Endodermal cell (in vitro differentiated cells): ENCODE results near the gene NEURL2. TPM values are rescaled to one million over a fixed set of nuclear protein-coding genes. Genes with fewer than 3 reads are reported as not detected.
A peak's percentile ranks its signal among the peaks of the same experiment; 100 is the strongest.
"Not testable (repeated sequence)": the region's sequence is repeated elsewhere in the genome, so short reads cannot be mapped to it uniquely, and the experiment has no call there.

ENCODE experiments used
- DNase-seq: peaks from one replicate; pipeline ENCODE4 v3.0.0-alpha.2; 2017
- H3K27ac ChIP-seq: 2 replicates; pipeline ENCODE4 v1.5.1; 2013; ENCODE audit warnings: mild to moderate bottlenecking, low read depth, low read length, moderate library complexity
- H3K27me3 ChIP-seq: 2 replicates; pipeline ENCODE4 v1.6.1; 2013; ENCODE audit warnings: mild to moderate bottlenecking, low read length, moderate library complexity; ENCODE audit not compliant: insufficient read depth, control insufficient read depth, poor library complexity, severe bottlenecking
- H3K36me3 ChIP-seq: 2 replicates; pipeline ENCODE4 v1.7.0; 2013; ENCODE audit warnings: mild to moderate bottlenecking, low read length, moderate library complexity; ENCODE audit not compliant: control insufficient read depth, insufficient read depth
- H3K4me1 ChIP-seq: one replicate; pipeline ENCODE4 v1.7.0; 2013; ENCODE audit warnings: low read length; ENCODE audit not compliant: control insufficient read depth, insufficient read depth
- H3K4me3 ChIP-seq: 2 replicates; pipeline ENCODE4 v1.5.1; 2013; ENCODE audit warnings: mild to moderate bottlenecking, low read length, moderate library complexity
- H3K9ac ChIP-seq: 2 replicates; pipeline ENCODE4 v1.6.1; 2013; ENCODE audit warnings: mild to moderate bottlenecking, low read length, moderate library complexity; ENCODE audit not compliant: poor library complexity, severe bottlenecking; ENCODE audit errors: extremely low read depth
- H3K9me3 ChIP-seq: 2 replicates; pipeline ENCODE4 v1.6.1; 2013; ENCODE audit warnings: mild to moderate bottlenecking, low read length, moderate library complexity; ENCODE audit not compliant: control insufficient read depth
- H3K27ac Mint-ChIP-seq: 2 replicates; pipeline ENCODE4 v1.8.0; 2020; ENCODE audit warnings: mixed read lengths
- H3K27me3 Mint-ChIP-seq: 2 replicates; pipeline ENCODE4 v1.8.0; 2021; ENCODE audit warnings: mild to moderate bottlenecking, mixed read lengths; ENCODE audit not compliant: insufficient read depth
- H3K36me3 Mint-ChIP-seq: 2 replicates; pipeline ENCODE4 v1.8.0; 2020; ENCODE audit warnings: low read depth, mixed read lengths
- H3K4me1 Mint-ChIP-seq: 2 replicates; pipeline ENCODE4 v1.8.0; 2020; ENCODE audit warnings: mixed read lengths
- H3K4me3 Mint-ChIP-seq: 2 replicates; pipeline ENCODE4 v1.8.0; 2020; ENCODE audit warnings: mild to moderate bottlenecking, moderate library complexity, mixed read lengths
- H3K9me3 Mint-ChIP-seq: 2 replicates; pipeline ENCODE4 v1.8.0; 2020; ENCODE audit warnings: mild to moderate bottlenecking, mixed read lengths
- CTCF ChIP-seq: fragments of 200-600 bp; sonication (generic); conservative IDR thresholded peaks from 2 replicates; pipeline ENCODE4 v1.5.0; 2021; ENCODE audit warnings: antibody characterized with exemption, mild to moderate bottlenecking
- WGBS, 2 experiments: methylation state at CpG; one replicate each; pipeline versions ENCODE4 v1.1.5 to v1.1.7; 2013; ENCODE audit warnings: missing lambda C conversion rate in 2 of 2, mixed read lengths in 1 of 2; ENCODE audit not compliant: insufficient coverage in 1 of 2, insufficient read length in 1 of 2; 5-methylcytosine and 5-hydroxymethylcytosine counted together
- total RNA-seq, 2 donors: library from RNA; stranded (reverse); fragmentation: NEBNext Ultra II Directional in 1 of 2; extraction: Animal tissue kit (Norgen Biotek cat#: 25700) in 1 of 2; gene quantifications; 2 replicates in 1 of 2; 3 replicates in 1 of 2; pipeline ENCODE4 v1.2.1, GENCODE V29; 2021

The NEURL2 gene
- total RNA-seq, 2 donors from 2014 or later, result 4.4 to 6.4 TPM

DNA sequence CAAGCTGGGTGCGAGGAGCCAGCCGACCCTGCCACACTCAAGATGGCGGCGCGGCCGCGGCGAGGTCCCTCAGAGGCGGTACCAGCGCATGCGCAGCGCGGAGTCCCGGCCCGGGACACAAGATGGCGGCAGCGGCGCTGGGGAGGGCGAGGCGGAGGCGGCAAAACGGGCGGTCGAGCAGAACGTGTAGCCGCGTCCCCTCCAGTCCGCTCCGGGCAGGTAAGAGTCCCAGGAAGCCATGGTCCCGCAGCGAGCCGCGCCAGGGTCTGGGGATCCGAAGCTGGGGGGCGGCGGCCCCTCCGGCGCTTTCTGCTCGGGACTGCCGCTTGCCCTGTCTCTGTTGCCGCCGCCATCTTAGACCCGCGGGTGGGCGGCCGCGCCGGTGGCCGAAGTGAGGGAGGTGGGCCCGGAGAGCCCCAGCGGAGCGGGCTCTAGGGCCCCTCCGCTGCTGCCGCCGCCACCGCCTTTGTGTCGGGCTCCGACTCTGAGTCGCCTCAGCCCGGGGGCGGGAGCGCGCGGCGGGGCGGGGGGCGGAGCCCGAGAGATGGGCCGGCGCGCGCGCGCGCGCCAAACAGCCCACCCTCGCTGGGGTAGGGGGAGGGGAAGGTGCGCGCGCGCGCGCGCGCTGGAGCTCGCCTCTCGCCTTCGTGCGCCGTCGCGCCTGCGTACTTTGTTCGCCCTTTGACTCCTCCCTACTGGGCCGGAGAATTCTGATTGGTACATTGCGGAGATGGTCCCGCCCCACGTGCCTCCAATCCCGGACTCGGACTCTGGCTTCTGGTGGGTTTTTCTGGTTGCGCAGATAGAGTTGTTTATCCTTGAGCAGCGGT is 43.8 kb upstream of the NEURL2 start, which contains the start of gene PCIF1:
Gene PCIF1, plus strand, starts transcription at position 98 of the 830 bp plus-strand sequence. CDS start 4,317 bp downstream, outside the sequence.
- H3K9me3 Mint-ChIP-seq, result no peaks in the 10 kb centered on the region
- Histone ChIP-seq H3K4me1 (peaks cover 18% of the 10 kb centered on the region), H3K27ac (peak within 1 kb of the TSS; percentile 100), H3K9me3 (no peaks in the 10 kb centered on the region), H3K27me3 (no peaks in the 10 kb centered on the region), H3K9ac (peak within 1 kb of the TSS; percentile 99), H3K4me3 (peak within 1 kb of the TSS; percentile 91), H3K36me3 (peaks cover 26% of the 10 kb centered on the region)
- peak; percentile 99 for DNase-seq
- peaks cover 28% of the 10 kb centered on the region for H3K4me1 Mint-ChIP-seq
- peaks cover 28% of the 10 kb centered on the region for H3K36me3 Mint-ChIP-seq
- 0% methylated on average over 18 to 94 of the region's 102 CpGs for WGBS, 2 experiments
- no peaks in the 10 kb centered on the region for H3K27me3 Mint-ChIP-seq
- peak within 1 kb of the TSS; percentile 99 for H3K27ac Mint-ChIP-seq
- H3K4me3 Mint-ChIP-seq, result peak within 1 kb of the TSS; percentile 97
- TF ChIP-seq CTCF, result no peak

GRCh38 chr20:45934046-45934585 is 43.1 kb upstream of the NEURL2 start:
- H3K27ac Mint-ChIP-seq, result peak overlapping the region; percentile 99
- WGBS, 2 experiments, result 0% methylated on average over 6 to 34 of the region's 34 CpGs
- Histone ChIP-seq H3K27ac (peak overlapping the region; percentile 100), H3K9me3 (no peaks in the 10 kb centered on the region), H3K27me3 (no peaks in the 10 kb centered on the region), H3K4me1 (peaks cover 18% of the 10 kb centered on the region), H3K36me3 (peaks cover 19% of the 10 kb centered on the region), H3K9ac (peak overlapping the region; percentile 99), H3K4me3 (peak overlapping the region; percentile 91)
- no peaks in the 10 kb centered on the region for H3K9me3 Mint-ChIP-seq
- no peaks in the 10 kb centered on the region for H3K27me3 Mint-ChIP-seq
- peaks cover 22% of the 10 kb centered on the region for H3K36me3 Mint-ChIP-seq
- peaks cover 28% of the 10 kb centered on the region for H3K4me1 Mint-ChIP-seq
- DNase-seq, result peak; percentile 81
- TF ChIP-seq CTCF, result no peak
- H3K4me3 Mint-ChIP-seq, result peak overlapping the region; percentile 97

DNA sequence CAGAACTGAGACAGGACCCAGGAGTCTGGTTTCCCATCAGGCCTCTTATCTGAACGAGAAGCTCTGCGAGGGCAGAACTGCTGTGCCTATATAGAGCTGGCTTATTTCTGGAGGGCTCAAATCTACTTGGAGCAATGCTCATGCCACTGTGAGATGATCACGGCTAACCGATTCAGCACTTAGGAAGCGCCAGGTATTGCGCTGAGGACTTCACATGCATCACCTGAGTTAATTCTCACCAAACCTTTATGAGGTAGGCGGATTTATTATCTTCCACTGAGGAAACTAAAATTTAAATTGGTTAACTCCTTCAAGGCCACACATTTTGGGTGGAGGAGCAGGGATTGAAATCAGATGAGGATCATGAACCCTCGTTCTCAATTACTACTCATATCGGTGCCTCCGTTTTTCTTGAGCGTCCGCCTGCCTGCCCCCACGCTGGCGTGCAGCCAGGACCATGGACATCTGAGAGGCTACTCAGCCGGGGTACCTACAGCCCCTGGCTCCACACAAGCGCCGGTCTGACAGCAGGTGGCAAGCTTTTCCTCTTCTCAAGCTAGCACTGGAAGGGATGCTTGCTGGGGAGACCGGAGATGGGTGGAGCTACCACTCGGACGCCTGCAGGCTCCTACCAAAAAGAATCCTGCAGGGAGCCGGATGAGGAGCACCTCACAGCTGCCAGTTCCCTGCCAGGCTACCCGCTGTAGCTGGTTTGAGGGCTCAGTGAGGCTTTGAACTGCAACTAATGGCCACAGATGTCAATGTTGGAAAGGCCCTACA is 42.4 kb upstream of the NEURL2 start:
- peaks cover 13% of the 10 kb centered on the region for H3K36me3 ChIP-seq
- no peaks in the 10 kb centered on the region for H3K9me3 Mint-ChIP-seq
- H3K36me3 Mint-ChIP-seq, result peaks cover 16% of the 10 kb centered on the region

DNA sequence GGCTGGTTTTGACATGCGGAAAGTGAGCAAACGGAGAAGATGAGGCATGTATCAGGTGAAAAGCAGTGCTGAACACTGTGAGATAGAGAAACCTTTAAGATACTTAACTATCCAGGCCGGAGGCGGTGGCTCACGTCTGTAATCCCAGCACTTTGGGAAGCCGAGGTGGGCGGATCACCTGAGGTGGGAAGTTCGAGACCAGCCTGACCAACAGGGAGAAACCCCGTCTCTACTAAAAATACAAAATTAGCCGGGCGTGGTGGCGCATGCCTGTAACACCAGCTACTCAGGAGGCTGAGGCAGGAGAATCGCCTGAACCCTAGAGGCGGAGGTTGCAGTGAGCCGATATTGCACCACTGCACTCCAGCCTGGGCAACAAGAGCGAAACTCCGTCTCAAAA is 40.7 kb upstream of the NEURL2 start:
- not testable (repeated sequence) for H3K4me3 ChIP-seq, H3K9me3 Mint-ChIP-seq, H3K27ac ChIP-seq, H3K9ac ChIP-seq, H3K27ac Mint-ChIP-seq, H3K9me3 ChIP-seq, DNase-seq, H3K27me3 Mint-ChIP-seq, H3K4me3 Mint-ChIP-seq, H3K36me3 Mint-ChIP-seq, H3K27me3 ChIP-seq, H3K4me1 ChIP-seq, H3K36me3 ChIP-seq
- peaks cover 15% of the 10 kb centered on the region for H3K4me1 Mint-ChIP-seq
- 95 to 98% methylated on average over 13 to 17 of the region's 17 CpGs for WGBS, 2 experiments

More for the DNA sequence above, 42.4 kb upstream of the NEURL2 start:
- WGBS, 2 experiments, result 35 to 44% methylated on average over 16 to 22 of the region's 22 CpGs
- Histone ChIP-seq H3K27me3 (no peaks in the 10 kb centered on the region), H3K4me1 (peaks cover 18% of the 10 kb centered on the region), H3K27ac (peak overlapping the region; percentile 100), H3K9me3 (no peaks in the 10 kb centered on the region), H3K9ac (peak overlapping the region; percentile 99), H3K4me3 (peak overlapping the region; percentile 91)
- Mint-ChIP-seq H3K27me3 (no peaks in the 10 kb centered on the region), H3K27ac (peak overlapping the region; percentile 99), H3K4me3 (peak overlapping the region; percentile 97), H3K4me1 (peaks cover 25% of the 10 kb centered on the region)
- DNase-seq, result peak; percentile 95
- peak; percentile 58 for TF ChIP-seq CTCF
